HUES64 (cell line): ENCODE data around the gene CTXN1.
"Not testable (repeated sequence)": the region's sequence is repeated elsewhere in the genome, so short reads cannot be mapped to it uniquely, and the experiment has no call there.

Source experiments
- H3K27ac ChIP-seq: 2 replicates; pipeline ENCODE4 v1.7.0; 2013; ENCODE audit warnings: low read depth, low read length, inconsistent platforms
- H3K27me3 ChIP-seq: 2 replicates; pipeline ENCODE4 v1.6.1; 2013; ENCODE audit warnings: mild to moderate bottlenecking, low read length; ENCODE audit not compliant: insufficient read depth
- H3K36me3 ChIP-seq: 2 replicates; pipeline ENCODE4 v1.6.1; 2013; ENCODE audit warnings: mild to moderate bottlenecking, low read length; ENCODE audit not compliant: insufficient read depth
- H3K4me1 ChIP-seq: 2 replicates; pipeline ENCODE4 v1.6.1; 2013; ENCODE audit warnings: mild to moderate bottlenecking, low read length, moderate library complexity; ENCODE audit not compliant: insufficient read depth
- H3K4me3 ChIP-seq: 2 replicates; pipeline ENCODE4 v1.5.1; 2013; ENCODE audit warnings: mild to moderate bottlenecking, low read length, moderate library complexity
- H3K9ac ChIP-seq: 2 replicates; pipeline ENCODE4 v1.6.1; 2013; ENCODE audit warnings: mild to moderate bottlenecking, low read depth, low read length
- H3K9me3 ChIP-seq: 2 replicates; pipeline ENCODE4 v1.6.1; 2013; ENCODE audit warnings: low read depth, low read length; ENCODE audit not compliant: insufficient read depth
- WGBS: fragments of 150-250, 120-280 bp; methylation state at CpG from one replicate; pipeline ENCODE4 v1.1.7; 2013; ENCODE audit warnings: missing lambda C conversion rate; 5-methylcytosine and 5-hydroxymethylcytosine counted together

Gene CTXN1

GRCh38 chr19:7923295-7924191, 2.4 kb downstream of the CTXN1 start:
- no peaks in the 10 kb centered on the region for H3K9me3 ChIP-seq
- H3K4me1 ChIP-seq, result peaks cover 5% of the 10 kb centered on the region; the same call in 1 of the 2 replicates
- peaks cover 6% of the 10 kb centered on the region for H3K27me3 ChIP-seq
- 91% methylated on average over 29 of the region's 31 CpGs for WGBS
- H3K9ac ChIP-seq, result no peak overlapping the region
- H3K4me3 ChIP-seq, result no peak overlapping the region
- H3K27ac ChIP-seq, result no peak overlapping the region
- H3K36me3 ChIP-seq, result peaks cover 14% of the 10 kb centered on the region; the same call in 1 of the 2 replicates

- 92% methylated on average over 8 of the region's 8 CpGs for WGBS
- Histone ChIP-seq H3K27ac (no peak overlapping the region), H3K4me1 (peaks cover 5% of the 10 kb centered on the region; the same call in 1 of the 2 replicates), H3K4me3 (no peak overlapping the region), H3K9ac (no peak overlapping the region), H3K27me3 (peaks cover 14% of the 10 kb centered on the region), H3K9me3 (no peaks in the 10 kb centered on the region), H3K36me3 (peaks cover 14% of the 10 kb centered on the region; the same call in 1 of the 2 replicates)
Observed at GRCh38 chr19:7922836-7923195, 3.1 kb downstream of the CTXN1 start.

GRCh38 chr19:7921967-7922835, 3.7 kb downstream of the CTXN1 start:
- Histone ChIP-seq H3K36me3 (peaks cover 14% of the 10 kb centered on the region; the same call in 1 of the 2 replicates), H3K27me3 (peaks cover 20% of the 10 kb centered on the region), H3K9me3 (no peaks in the 10 kb centered on the region), H3K27ac (no peak overlapping the region), H3K4me1 (peaks cover 5% of the 10 kb centered on the region; the same call in 1 of the 2 replicates), H3K4me3 (no peak overlapping the region; the same call in 1 of the 2 replicates), H3K9ac (no peak overlapping the region)
- WGBS, result 94% methylated on average over 31 of the region's 31 CpGs

GRCh38 chr19:7921302-7921966, 4.5 kb downstream of the CTXN1 start:
- H3K4me3 ChIP-seq, result peak overlapping the region; percentile 66
- 83% methylated on average over 17 of the region's 17 CpGs for WGBS
- H3K4me1 ChIP-seq, result peaks cover 5% of the 10 kb centered on the region; the same call in 1 of the 2 replicates
- peaks cover 14% of the 10 kb centered on the region; the same call in 1 of the 2 replicates for H3K36me3 ChIP-seq
- peak overlapping the region; percentile 34; the same call in 1 of the 2 replicates for H3K9ac ChIP-seq
- peaks cover 27% of the 10 kb centered on the region for H3K27me3 ChIP-seq
- peak overlapping the region; percentile 71 for H3K27ac ChIP-seq
- no peaks in the 10 kb centered on the region for H3K9me3 ChIP-seq

GRCh38 chr19:7920519-7921301, 5.2 kb downstream of the CTXN1 start:
- peak overlapping the region; percentile 93 for H3K27ac ChIP-seq
- WGBS, result 6% methylated on average over 62 of the region's 62 CpGs
- no peaks in the 10 kb centered on the region for H3K9me3 ChIP-seq
- H3K36me3 ChIP-seq, result peaks cover 14% of the 10 kb centered on the region; the same call in 1 of the 2 replicates
- H3K27me3 ChIP-seq, result peaks cover 35% of the 10 kb centered on the region
- H3K9ac ChIP-seq, result peak overlapping the region; percentile 80
- peak overlapping the region; percentile 87 for H3K4me3 ChIP-seq
- H3K4me1 ChIP-seq, result peaks cover 5% of the 10 kb centered on the region; the same call in 1 of the 2 replicates

GRCh38 chr19:7919610-7920518, 6.1 kb downstream of the CTXN1 start, which contains the start of gene SNAPC2:
TSS of gene SNAPC2 (plus strand) at chr19:7920338. CDS start at chr19:7920367, 29 bp downstream.
- Histone ChIP-seq H3K9ac (peak within 1 kb of the TSS; percentile 80), H3K9me3 (no peaks in the 10 kb centered on the region), H3K27ac (peak within 1 kb of the TSS; percentile 93), H3K4me1 (peaks cover 5% of the 10 kb centered on the region; the same call in 1 of the 2 replicates), H3K4me3 (peak within 1 kb of the TSS; percentile 87), H3K27me3 (peaks cover 43% of the 10 kb centered on the region), H3K36me3 (peaks cover 14% of the 10 kb centered on the region; the same call in 1 of the 2 replicates)
- WGBS, result 15% methylated on average over 62 of the region's 62 CpGs

GRCh38 chr19:7918615-7919421, 7.1 kb downstream of the CTXN1 start:
- Histone ChIP-seq H3K27ac (no peak overlapping the region), H3K9me3 (no peaks in the 10 kb centered on the region), H3K4me3 (peak overlapping the region; percentile 56; the same call in 1 of the 2 replicates), H3K27me3 (peaks cover 49% of the 10 kb centered on the region), H3K4me1 (peaks cover 5% of the 10 kb centered on the region; the same call in 1 of the 2 replicates), H3K9ac (no peak overlapping the region), H3K36me3 (peaks cover 14% of the 10 kb centered on the region; the same call in 1 of the 2 replicates)
- 91% methylated on average over 42 of the region's 42 CpGs for WGBS

GRCh38 chr19:7918062-7918614, 7.8 kb downstream of the CTXN1 start:
- Histone ChIP-seq H3K36me3 (peaks cover 11% of the 10 kb centered on the region; the same call in 1 of the 2 replicates), H3K27me3 (peaks cover 49% of the 10 kb centered on the region), H3K4me3 (peak overlapping the region; percentile 56)
- H3K4me1 ChIP-seq, H3K9me3 ChIP-seq, H3K27ac ChIP-seq, H3K9ac ChIP-seq: not testable (repeated sequence)
- 46% methylated on average over 21 of the region's 29 CpGs for WGBS
